Bronchial smooth muscle cell (primary cell): Measurements from ENCODE around the gene SMAD7. TPM values are rescaled to one million over a fixed set of nuclear protein-coding genes. Genes with fewer than 3 reads are reported as not detected.

Source experiments
- total RNA-seq: library from RNA; depleted of rRNA; stranded (reverse); fragments of >200 nt; gene quantifications from 2 replicates; pipeline ENCODE4 v1.2.1, GENCODE V29; 2014

SMAD7 gene, protein sequence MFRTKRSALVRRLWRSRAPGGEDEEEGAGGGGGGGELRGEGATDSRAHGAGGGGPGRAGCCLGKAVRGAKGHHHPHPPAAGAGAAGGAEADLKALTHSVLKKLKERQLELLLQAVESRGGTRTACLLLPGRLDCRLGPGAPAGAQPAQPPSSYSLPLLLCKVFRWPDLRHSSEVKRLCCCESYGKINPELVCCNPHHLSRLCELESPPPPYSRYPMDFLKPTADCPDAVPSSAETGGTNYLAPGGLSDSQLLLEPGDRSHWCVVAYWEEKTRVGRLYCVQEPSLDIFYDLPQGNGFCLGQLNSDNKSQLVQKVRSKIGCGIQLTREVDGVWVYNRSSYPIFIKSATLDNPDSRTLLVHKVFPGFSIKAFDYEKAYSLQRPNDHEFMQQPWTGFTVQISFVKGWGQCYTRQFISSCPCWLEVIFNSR
- 16.9 and 19.5 TPM in 2 replicates for total RNA-seq

DNA sequence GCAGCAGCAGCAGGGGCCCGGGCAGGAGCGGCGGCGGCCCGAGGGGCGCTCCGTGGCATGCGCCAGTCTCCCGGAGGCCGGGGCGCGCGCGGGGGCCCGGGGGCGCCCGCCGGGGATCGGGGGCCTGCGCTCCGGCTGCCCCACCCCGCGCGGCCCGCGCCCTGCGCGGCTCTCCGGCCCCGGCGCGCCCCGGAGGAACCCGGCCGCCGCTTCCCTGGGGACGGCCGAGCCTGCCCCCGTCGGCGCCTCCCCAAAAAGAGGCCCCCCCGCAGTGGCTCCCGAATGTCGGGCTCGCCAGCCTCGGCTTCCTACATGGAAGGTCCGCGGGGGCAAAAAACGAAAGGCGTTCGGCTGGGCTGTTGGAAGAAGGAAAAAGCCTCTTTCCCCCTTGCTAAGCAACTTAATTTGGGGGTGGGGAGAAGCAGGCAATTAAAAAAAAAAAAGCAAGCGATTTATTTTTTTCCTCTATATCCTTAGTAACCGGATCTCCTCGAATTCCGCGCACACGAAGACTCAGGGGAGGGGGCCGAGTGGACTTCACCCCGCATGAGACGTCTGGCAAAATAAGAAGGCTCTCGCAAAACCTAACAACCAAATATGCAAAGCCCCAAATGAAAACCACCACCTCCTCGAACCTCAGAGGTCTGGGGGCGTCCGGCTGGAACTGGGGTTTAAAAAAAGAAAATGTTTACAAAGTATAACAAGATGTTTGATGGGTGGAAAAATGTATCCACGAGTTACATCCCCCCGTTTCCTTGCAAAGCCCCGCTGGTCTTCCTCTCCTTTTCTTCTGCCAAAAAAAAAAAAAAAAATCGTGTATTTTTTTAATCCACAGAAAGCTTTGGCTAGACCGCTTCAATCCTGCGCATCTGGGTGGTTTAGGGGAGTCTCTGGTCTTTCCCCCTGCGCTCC is at the start of gene SMAD7:
TSS of gene SMAD7 (minus strand) at position 430 of the 912 bp plus-strand sequence. CDS start 541 bp downstream, outside the sequence.

